Dermis microvascular lymphatic vessel endothelial cell (primary cell): ENCODE measurements around the gene TES. TPM values are rescaled to one million over a fixed set of nuclear protein-coding genes. Genes with fewer than 3 reads are reported as not detected.

Experiments
- DNase-seq, 2 donors: peaks; one replicate each; pipeline versions ENCODE4 v3.0.0 to v3.0.0-alpha.2; 2010; ENCODE audit warnings: low read depth in 2 of 2
- total RNA-seq: library from RNA; depleted of rRNA; stranded (reverse); fragments of >200 nt; gene quantifications from 2 replicates; pipeline ENCODE4 v1.2.1, GENCODE V29; 2014

Gene TES
- total RNA-seq, 1 donor from 2014 or later, result 89.5 TPM

DNA sequence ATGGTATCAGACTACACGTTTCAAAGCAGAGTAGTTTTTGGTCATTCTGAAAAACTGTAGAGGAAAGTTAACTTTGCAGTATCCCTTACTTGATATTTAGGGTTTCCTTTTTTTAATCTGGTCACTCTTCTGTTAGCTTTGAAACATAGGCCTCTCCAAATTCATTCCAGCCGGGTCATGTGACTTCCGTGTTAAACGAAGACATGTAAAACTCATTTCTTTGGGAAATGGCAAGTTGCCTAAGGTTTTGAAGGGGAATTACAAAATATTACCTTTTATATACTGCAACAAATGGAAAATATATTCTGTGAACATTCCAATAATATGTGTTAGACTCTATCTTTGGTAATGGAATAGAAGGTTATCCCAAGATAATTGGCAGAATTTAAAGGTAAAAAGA lies 9.5 kb downstream of the TES start:
- DNase-seq, result no peak

GRCh38 chr7:116222501-116222900 lies 12.2 kb downstream of the TES start:
- DNase-seq, result no peak

- no peak for DNase-seq
These were observed 13.2 kb downstream of the TES start for GRCh38 chr7:116223588-116223987.

- peak in 1 of 2 donors; percentile 23 for DNase-seq
These were observed 14.3 kb downstream of the TES start for GRCh38 chr7:116224492-116225098.

DNA sequence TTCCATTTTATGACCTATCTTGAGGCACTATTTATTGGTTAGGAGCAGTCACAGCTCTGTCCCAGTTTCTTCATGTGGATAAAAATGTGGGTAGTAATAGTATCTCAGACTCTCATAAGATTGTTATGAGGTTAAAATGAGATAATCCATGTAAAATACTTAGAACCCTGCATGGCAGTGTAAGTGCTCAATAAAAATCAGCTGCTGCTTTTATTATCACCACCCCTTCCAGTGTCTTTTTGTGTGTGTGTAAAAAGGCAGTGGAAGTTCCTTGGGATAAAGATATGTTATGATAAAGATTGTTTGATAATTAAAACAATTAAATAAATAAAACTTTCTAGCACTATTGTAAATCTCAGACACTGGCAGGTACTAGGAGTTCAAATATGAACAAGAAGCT lies 15.5 kb downstream of the TES start:
- DNase-seq, result no peak

DNA sequence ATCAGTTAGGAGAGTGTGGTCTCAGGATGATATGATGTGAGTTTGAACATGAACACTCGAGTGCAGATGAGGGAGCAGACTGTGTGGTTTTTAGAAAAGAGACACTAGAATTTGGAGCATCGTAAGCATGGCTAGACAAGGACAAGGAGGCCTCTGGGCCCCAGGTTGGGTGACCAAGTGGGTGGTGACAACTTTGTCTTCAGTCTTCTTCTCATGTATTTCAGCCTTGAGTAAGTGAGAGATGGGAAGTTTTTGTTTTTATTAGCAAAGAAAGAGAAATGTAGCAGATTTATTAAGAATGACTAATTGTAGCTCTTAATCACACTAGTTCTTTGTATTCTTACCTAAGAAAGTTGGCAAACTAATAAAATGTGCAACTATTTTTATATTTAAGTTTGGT lies 16.3 kb downstream of the TES start:
- no peak for DNase-seq

GRCh38 chr7:116227678-116228239 lies 17.4 kb downstream of the TES start:
- no peak for DNase-seq

DNA sequence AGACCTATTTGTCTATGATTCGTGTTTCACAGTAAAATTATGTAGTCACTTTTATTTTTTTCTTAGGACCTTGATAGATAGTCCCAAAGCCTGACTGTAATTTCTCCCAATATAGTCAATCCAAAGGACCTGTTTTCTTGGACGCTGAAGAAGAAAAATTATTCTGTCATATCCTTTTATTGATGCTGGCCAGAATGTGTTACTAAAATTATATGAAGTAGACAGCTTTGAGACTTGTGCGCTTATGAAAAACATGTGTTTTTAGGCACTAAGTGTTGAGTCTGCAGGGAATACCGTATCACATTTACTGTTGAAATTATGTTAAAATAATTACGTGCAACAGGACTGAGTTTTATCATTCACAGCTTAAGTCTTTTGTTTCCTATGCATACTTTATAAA lies 17.9 kb downstream of the TES start:
- no peak for DNase-seq

GRCh38 chr7:116229366-116229765 lies 19.0 kb downstream of the TES start:
- DNase-seq, result no peak

GRCh38 chr7:116230191-116231005 lies 20.1 kb downstream of the TES start:
- no peak for DNase-seq

DNA sequence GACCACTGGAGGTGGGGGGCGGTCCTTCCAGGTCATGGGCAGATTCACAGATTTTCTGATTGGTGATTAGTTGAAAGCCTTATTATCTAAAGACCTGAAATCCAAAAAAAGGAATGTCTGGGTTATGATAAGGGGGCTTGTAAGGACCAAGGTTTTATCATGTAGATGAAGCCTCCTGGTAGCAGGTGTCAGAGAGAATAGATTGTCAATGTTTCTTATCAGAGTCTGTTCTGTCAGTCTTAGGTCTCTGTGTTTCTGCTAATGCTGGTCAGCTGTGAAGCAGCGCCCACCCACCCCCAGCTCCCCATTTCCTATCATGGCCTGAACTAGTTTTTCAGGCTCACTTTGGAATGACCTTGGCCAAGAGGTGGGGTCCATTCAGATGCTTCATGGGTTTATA lies 21.2 kb downstream of the TES start:
- no peak for DNase-seq

DNA sequence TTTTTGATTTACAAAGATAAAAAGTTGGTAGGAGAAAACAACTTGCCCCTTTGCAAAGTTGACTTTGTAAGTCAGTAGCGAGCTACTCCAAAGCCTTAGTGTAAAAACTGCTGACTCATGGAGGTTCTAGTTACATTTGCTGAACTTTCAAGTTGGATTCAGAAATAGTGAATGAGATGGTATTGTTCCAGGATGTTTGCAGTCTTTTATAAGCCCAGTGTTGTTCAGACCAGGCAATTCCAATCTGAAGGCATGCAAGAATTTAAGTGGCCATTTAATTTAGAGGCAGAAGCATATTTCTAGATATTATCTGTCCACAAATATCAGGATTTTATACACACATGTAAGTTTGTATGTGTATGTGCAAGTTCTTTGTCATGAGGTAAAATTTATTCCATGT lies 21.6 kb downstream of the TES start:
- DNase-seq, result peak in 1 of 2 donors; percentile 35

GRCh38 chr7:116232350-116232749 lies 22.0 kb downstream of the TES start:
- DNase-seq, result no peak

DNA sequence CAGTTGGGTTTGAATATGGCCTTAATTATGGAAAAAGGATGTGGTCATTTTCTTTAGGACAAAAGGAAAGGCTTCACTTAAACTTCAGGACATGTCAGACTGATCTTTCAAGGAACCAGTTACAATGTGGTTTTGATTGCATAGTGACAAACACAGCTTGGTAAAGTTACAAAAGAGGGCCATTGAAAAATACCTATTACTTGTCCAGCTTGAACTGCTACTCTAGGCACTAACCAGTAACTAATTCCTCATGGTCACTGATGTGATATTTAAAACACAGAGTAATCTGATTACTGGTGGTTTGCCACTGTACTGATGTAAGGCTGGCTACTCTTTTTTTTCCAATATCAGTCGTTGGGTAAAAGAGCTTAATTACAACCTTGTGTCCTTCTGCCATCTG lies 22.6 kb downstream of the TES start:
- no peak for DNase-seq

DNA sequence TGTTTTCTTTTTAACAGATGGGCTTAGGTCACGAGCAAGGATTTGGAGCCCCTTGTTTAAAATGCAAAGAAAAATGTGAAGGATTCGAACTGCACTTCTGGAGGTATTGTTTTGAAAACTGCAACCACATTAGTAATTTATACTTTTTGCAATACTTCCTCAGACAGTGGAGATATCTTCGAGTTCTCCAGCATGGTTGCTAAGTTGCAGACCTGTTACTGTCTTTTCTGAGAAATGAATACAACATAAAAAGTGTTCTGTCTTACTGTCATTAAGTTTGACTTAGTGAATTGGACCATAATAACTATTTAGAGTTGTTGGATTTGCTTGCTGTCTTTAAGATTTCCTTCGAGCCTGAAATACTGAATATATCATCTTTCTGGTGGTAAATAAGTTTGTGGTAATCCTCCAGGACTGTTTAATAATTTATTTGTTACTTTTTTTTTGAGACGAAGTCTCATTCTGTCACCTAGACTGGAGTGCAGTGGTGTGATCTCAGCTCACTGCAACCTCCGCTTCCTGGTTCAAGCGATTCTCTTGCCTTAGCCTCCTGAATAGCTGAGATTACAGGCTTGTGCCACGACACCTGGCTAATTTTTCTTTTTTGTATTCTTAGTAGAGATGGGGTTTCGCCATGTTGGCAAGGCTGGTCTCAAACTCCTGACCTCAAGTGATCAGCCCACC lies 24.3 kb downstream of the TES start:
- DNase-seq, result no peak

GRCh38 chr7:116235380-116235779 lies 25.0 kb downstream of the TES start:
- DNase-seq, result no peak

- peak in 1 of 2 donors; percentile 70 for DNase-seq
These were observed 25.8 kb downstream of the TES start for GRCh38 chr7:116236020-116236630.

GRCh38 chr7:116239020-116239419 lies 28.7 kb downstream of the TES start:
- no peak for DNase-seq

- no peak for DNase-seq
These were observed 29.1 kb downstream of the TES start for GRCh38 chr7:116239434-116239833.

DNA sequence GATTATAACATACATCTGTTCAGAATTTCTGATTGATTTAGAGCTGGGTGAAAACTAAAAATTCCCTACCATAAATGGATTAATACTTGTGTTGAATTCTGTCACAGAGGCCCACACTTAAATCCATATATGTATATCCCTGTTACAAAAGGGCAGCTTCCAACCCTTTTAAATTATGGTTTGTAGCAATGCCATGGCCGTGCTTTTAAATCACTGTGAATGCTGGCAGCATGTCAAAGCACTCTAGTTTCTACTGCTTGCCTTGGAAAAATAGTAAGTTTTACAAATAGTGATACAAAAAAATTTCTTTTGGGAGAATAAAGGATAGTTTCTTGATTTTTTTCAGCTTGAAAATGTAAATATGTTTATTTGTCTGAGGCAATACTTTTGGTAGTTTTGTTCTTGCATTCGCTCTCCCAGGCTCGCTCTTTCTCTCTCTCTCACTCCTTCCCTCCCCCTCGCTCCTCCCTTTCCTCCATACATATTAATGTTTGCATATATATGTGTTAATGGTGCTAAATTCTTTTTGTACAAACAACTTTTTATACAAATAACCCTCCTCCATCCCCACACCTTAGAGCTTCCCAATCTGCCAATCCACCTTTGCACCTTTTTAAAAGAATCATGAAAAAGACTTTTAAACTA lies 29.8 kb downstream of the TES start:
- no peak for DNase-seq

- no peak for DNase-seq
These were observed 31.0 kb downstream of the TES start for GRCh38 chr7:116241291-116241690.
